Heart right ventricle (tissue), 16 donors: ENCODE measurements around the gene KIAA2012. TPM values are rescaled to one million over a fixed set of nuclear protein-coding genes. Genes with fewer than 3 reads are reported as not detected.

Source experiments
- ATAC-seq, 8 donors: fragments of 200-7000 bp; cut with Tn5 transposase; one replicate each; pipeline ENCODE4 v1.9.1; 2020; ENCODE audit warnings: mild to moderate bottlenecking in 8 of 8, moderate library complexity in 8 of 8, moderate number of reproducible peaks in 1 of 8
- DNase-seq, 2 donors: peaks; one replicate each; pipeline ENCODE4 v3.0.0-alpha.2; 2020
- H3K27ac ChIP-seq, 10 donors: fragments of 200-600 bp; sonication (generic) in 2 of 10; one replicate each; pipeline versions ENCODE4 v1.5.0 to v1.8.0; 2020 to 2022; ENCODE audit warnings: mild to moderate bottlenecking in 3 of 10
- H3K27me3 ChIP-seq, 7 donors: fragments of 200-600 bp; one replicate each; pipeline ENCODE4 v1.8.0; 2021 to 2022; ENCODE audit warnings: mild to moderate bottlenecking in 2 of 7
- H3K36me3 ChIP-seq, 9 donors: fragments of 200-600 bp; sonication (generic) in 1 of 9; one replicate each; pipeline versions ENCODE4 v1.5.0 to v1.8.0; 2020 to 2022; ENCODE audit warnings: mild to moderate bottlenecking in 2 of 9
- H3K4me1 ChIP-seq, 9 donors: fragments of 200-600 bp; sonication (generic) in 1 of 9; one replicate each; pipeline versions ENCODE4 v1.5.0 to v1.8.0; 2020 to 2022; ENCODE audit warnings: mild to moderate bottlenecking in 4 of 9
- H3K4me3 ChIP-seq, 10 donors: fragments of 200-600 bp; sonication (generic) in 2 of 10; one replicate each; pipeline versions ENCODE4 v1.5.0 to v1.8.0; 2020 to 2022; ENCODE audit warnings: mild to moderate bottlenecking in 7 of 10, moderate library complexity in 2 of 10
- H3K9me3 ChIP-seq, 11 donors: fragments of 200-600 bp in 10 of 11; sonication (generic) in 2 of 11; one replicate each; pipeline versions ENCODE4 v1.5.0 to v1.8.0; 2013 to 2022; ENCODE audit warnings: mild to moderate bottlenecking in 2 of 11, control low read depth in 1 of 11, moderate library complexity in 1 of 11
- CTCF ChIP-seq, 9 donors: fragments of 200-600 bp; sonication (generic) in 2 of 9; IDR thresholded peaks; one replicate each; pipeline versions ENCODE4 v1.5.0 to v1.8.0; 2021 to 2022; ENCODE audit warnings: antibody characterized with exemption in 9 of 9, mild to moderate bottlenecking in 5 of 9, moderate library complexity in 1 of 9
- WGBS, 2 donors: extraction: QIAGEN DNeasy Blood & Tissue Kit; methylation state at CpG; one replicate each; pipeline ENCODE4 v1.1.7; 2013; ENCODE audit warnings: inconsistent platforms in 1 of 2; 5-methylcytosine and 5-hydroxymethylcytosine counted together
- intact Hi-C, 10 donors: fragments of 100-400 bp; cut with DNase I; formaldehyde crosslinking; loops; one replicate each; pipeline versions ENCODE4 v1.11.1 to v1.14.2; 2022
- polyA plus RNA-seq, 2 donors: library from polyadenylated mRNA; stranded (reverse); fragments of 200-250 nt; gene quantifications; one replicate each; pipeline ENCODE4 v1.2.3, GENCODE V29; 2013
- total RNA-seq, 10 donors: library from RNA; stranded (reverse); fragmentation: NEBNext Ultra II Directional in 3 of 10; extraction: Animal tissue kit (Norgen Biotek cat#: 25700) in 3 of 10; gene quantifications; one replicate each; pipeline versions ENCODE4 v1.2.1 to v1.2.4, GENCODE V29; 2021 to 2023
- donor health status: Arrhythmogenic right ventricular cardiomyopathy.
- donor health status: ischemic (EF 13 %, LVEDD 7.1; RV severe dilation, severe dysfunction).
- donor health status: healthy with polysubstance abuse.
- donor health status: DM: no; HTN: yes; CAD: no.
- donor health status: DM: no; HTN: no; CAD: no.
- donor health status: ischemic (EF 25% LVEDD 6.9; RV normal size, moderate dysfunction).
- donor health status: ischemic (EF 25% LVEDD 5.7; RV mildly dilated, moderate dysfunction).
- donor health status: healthy.
- donor health status: DM: yes; HTN: yes; CAD: no.
- donor health status: Ischemic cardiomyopathy.
- donor health status: ischemic (EF 35%, LVEDD 5.7; RV mildly dilated, moderate dysfunction).
- donor health status: nonischemic (EF 11% LVEDD 7.7; RV severe dilation, severe dysfunction).
- donor health status: DM: yes; HTN: yes; CAD: no.
- donor health status: PGD.
- donor health status: ischemic (EF 29% LVEDD 5.4; RV normal size, mild dysfunction).
- donor health status: nonischemic (EF 23%, LVEDD 6.1; RV moderate dilation, normal function).

The KIAA2012 gene
- total and polyA plus RNA-seq, 12 donors, result not detected

DNA sequence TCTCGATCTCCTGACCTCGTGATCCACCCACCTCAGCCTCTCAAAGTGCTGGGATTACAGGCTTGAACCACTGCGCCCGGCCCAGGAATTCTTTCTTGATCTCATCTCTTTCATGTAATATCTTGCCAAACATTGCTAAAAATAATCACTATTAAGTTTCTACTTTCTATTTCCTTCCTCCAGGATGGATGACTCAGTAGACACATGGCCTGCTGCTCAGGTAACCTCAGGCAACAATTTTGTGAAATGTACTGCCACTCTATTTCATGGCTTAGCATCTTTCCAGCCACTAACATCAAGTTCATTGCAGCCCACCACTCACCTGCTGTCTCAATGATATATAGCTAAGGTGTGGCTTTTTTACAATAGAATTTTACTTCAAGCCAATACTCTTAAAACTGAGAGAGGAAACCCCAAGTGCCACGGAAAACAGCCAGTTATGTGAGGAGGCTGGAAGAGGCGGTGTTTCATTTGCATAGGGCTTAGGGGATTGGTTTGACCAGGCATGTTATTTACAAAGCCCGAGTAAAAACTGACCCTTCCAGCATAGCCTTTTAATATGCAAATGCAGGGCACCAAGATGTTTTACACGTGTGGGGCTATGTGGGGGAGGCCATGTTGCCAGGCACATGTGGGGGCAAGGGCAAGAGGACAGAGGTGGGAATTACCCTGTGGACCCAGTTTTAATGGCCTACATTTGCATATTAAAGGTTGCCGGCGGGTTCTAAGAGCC is 176.6 kb downstream of the KIAA2012 start:
- ATAC-seq (peak in 4 of 8 donors; percentile 47 to 77 (median 68)), DNase-seq (peak in 1 of 2 donors; percentile 11)
- no peaks in the 10 kb centered on the region for H3K27me3 ChIP-seq
- peak overlapping the region in 4 of 10 donors; percentile 16 to 55 (median 36) for H3K27ac ChIP-seq
- intact Hi-C loops, result no loop called here
- peaks cover 0 to 5% (median 0%) of the 10 kb centered on the region in 9 donors for H3K4me1 ChIP-seq
- H3K36me3 ChIP-seq, result no peaks in the 10 kb centered on the region
- peaks cover 0 to 5% (median 0%) of the 10 kb centered on the region in 11 donors for H3K9me3 ChIP-seq
- WGBS, 2 donors, result 54 to 61% methylated on average over 10 of the region's 10 CpGs
- no peak for TF ChIP-seq CTCF (IDR thresholded peaks at IDR 0.05)
- no peak overlapping the region for H3K4me3 ChIP-seq

DNA sequence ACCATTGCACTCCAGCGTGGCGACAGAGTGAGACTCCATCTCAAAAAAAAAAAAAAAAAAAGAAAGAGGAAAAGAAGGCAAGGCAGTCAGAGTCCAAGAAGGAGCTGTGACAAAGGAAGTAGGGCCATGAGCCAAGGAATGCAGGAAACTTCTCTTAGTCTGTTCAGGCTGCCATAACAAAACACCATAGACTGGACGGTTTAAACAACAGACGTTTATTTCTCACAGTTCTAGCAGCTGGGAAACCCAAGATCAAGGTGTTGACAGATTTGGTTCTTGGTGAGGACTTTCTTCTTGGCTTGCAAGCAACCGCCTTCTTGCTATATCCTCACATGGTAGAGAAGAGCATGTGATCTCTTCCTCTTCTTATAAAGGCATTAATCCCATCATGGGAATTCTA is 178.4 kb downstream of the KIAA2012 start:
- Histone ChIP-seq H3K4me3 (no peak overlapping the region), H3K27ac (peak overlapping the region in 1 of 10 donors; percentile 38), H3K36me3 (no peaks in the 10 kb centered on the region), H3K9me3 (peaks cover 0 to 5% (median 0%) of the 10 kb centered on the region in 11 donors), H3K27me3 (no peaks in the 10 kb centered on the region), H3K4me1 (peaks cover 0 to 5% (median 0%) of the 10 kb centered on the region in 9 donors)
- TF ChIP-seq CTCF (IDR thresholded peaks at IDR 0.05), result no peak
- whole genome bisulfite sequencing, 2 donors, result 49 to 51% methylated on average over 5 of the region's 5 CpGs
- intact Hi-C loops, result no loop called here
- DNase-seq (peak in 1 of 2 donors; percentile 7), ATAC-seq (peak in 4 of 8 donors; percentile 49 to 70 (median 57))

Other genes starting within 250 kb of the KIAA2012 start
- gene FZD7, start 39.4 kb upstream of the KIAA2012 start, total RNA-seq, result 10 to 100 TPM in 9 of 10 donors, 1 to 10 TPM in 1; 9.4 to 51.1 (median 32.3) TPM
- gene FZD7, start 39.4 kb upstream of the KIAA2012 start, polyA plus RNA-seq, result 1 to 10 TPM; 2.3 to 6.6 TPM
- 10 to 100 TPM; 62.2 to 72.8 (median 68.5) TPM for gene SUMO1, start 165.3 kb downstream of the KIAA2012 start, total RNA-seq
- gene SUMO1, start 165.3 kb downstream of the KIAA2012 start, polyA plus RNA-seq, result 10 to 100 TPM; 63.1 to 65.3 TPM
- 10 to 100 TPM; 18.7 to 28.8 (median 21.9) TPM for gene NOP58, start 192.5 kb downstream of the KIAA2012 start, total RNA-seq
- gene NOP58, start 192.5 kb downstream of the KIAA2012 start, polyA plus RNA-seq, result 10 to 100 TPM; 28.0 to 68.5 TPM